Measurements from ENCODE around the gene KCNB1. TPM values are rescaled to one million over a fixed set of nuclear protein-coding genes. Genes with fewer than 3 reads are reported as not detected.

KCNB1 gene
- total and polyA plus RNA-seq, 2 donors (not counting 1 experiment from before 2014, with no cell fraction given): 0.12 TPM; not detected in 1

DNA sequence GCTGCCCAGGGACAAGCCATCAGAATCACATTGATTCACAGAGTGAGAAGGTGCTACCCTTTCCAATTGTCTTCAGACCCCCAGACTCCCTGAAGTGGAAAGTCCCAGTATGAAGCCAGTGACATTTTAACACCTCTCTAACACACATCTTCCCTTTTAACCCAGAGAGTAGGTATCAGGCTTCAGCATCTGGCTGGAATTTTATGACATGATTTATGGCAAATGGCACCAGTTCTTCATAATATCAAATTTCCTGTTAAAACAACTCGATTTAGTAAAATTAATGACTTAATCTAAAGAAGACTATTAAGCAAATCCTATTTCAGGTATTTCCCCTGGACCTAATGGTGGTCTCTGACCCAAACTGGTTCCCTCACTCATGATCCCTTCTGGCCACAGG, 25.0 kb downstream of the KCNB1 start:
- intact Hi-C loops (cut with micrococcal nuclease): no loop called here
- no peaks in the 10 kb centered on the region for H3K4me1 Mint-ChIP-seq
- ATAC-seq (ENCODE audit: low read depth) (no peak), DNase-seq (no peak)
- H3K27ac ChIP-seq (ENCODE audit: low read length in 2 of 2): no peak overlapping the region
- no peak overlapping the region for H3K4me3 Mint-ChIP-seq
- peaks cover 0 to 3% (median 0%) of the 10 kb centered on the region in 4 experiments for H3K27me3 ChIP-seq (replicated peaks in 1 of 4; ENCODE audit: control extremely low read depth in 1 of 4, control insufficient read depth in 3 of 4, insufficient read depth in 4 of 4, low read length in 3 of 4)
- no peaks in the 10 kb centered on the region for H3K4me1 ChIP-seq (ENCODE audit: control insufficient read depth in 2 of 2, insufficient read depth in 2 of 2, low read length in 2 of 2)
- H3K9me3 Mint-ChIP-seq (ENCODE audit: insufficient read depth): no peaks in the 10 kb centered on the region
- POLR2A ChIA-PET: no interaction called here
- TF ChIP-seq, protein P1, sequence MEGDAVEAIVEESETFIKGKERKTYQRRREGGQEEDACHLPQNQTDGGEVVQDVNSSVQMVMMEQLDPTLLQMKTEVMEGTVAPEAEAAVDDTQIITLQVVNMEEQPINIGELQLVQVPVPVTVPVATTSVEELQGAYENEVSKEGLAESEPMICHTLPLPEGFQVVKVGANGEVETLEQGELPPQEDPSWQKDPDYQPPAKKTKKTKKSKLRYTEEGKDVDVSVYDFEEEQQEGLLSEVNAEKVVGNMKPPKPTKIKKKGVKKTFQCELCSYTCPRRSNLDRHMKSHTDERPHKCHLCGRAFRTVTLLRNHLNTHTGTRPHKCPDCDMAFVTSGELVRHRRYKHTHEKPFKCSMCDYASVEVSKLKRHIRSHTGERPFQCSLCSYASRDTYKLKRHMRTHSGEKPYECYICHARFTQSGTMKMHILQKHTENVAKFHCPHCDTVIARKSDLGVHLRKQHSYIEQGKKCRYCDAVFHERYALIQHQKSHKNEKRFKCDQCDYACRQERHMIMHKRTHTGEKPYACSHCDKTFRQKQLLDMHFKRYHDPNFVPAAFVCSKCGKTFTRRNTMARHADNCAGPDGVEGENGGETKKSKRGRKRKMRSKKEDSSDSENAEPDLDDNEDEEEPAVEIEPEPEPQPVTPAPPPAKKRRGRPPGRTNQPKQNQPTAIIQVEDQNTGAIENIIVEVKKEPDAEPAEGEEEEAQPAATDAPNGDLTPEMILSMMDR (IDR thresholded peaks at IDR 0.05): no peak
- TF ChIP-seq EZH2 (IDR thresholded peaks at IDR 0.05; ENCODE audit: borderline replicate concordance, insufficient read depth, low read depth, low read length, poor library complexity, severe bottlenecking): no peak
- CTCF ChIA-PET: no interaction called here
- H3K27ac Mint-ChIP-seq: no peak overlapping the region
- H3K27me3 Mint-ChIP-seq: peaks cover 49% of the 10 kb centered on the region
- no peak overlapping the region for H3K4me3 ChIP-seq (ENCODE audit: control extremely low read depth in 1 of 5, extremely low read depth in 1 of 5, insufficient read depth in 1 of 5, low read depth in 2 of 5, low read length in 4 of 5)
- H3K9ac ChIP-seq (ENCODE audit: low read length): no peak overlapping the region
- no peaks in the 10 kb centered on the region for H3K36me3 ChIP-seq (replicated peaks in 1 of 2; ENCODE audit: control extremely low read depth in 1 of 2, control insufficient read depth in 1 of 2, extremely low read depth in 1 of 2, insufficient read depth in 2 of 2, low read length in 1 of 2)
- H3K79me2 ChIP-seq (ENCODE audit: control insufficient read depth, insufficient read depth, low read length): no peaks in the 10 kb centered on the region
- WGBS (ENCODE audit: insufficient coverage): no CpG with 5 or more reads among the region's 1 CpG
- H2AFZ ChIP-seq (ENCODE audit: insufficient read depth, low read depth, low read length, poor library complexity, severe bottlenecking): no peak overlapping the region
- H4K20me1 ChIP-seq (ENCODE audit: control insufficient read depth, insufficient read depth, low read length, poor library complexity, severe bottlenecking): no peaks in the 10 kb centered on the region
- H3K4me2 ChIP-seq (replicated peaks; ENCODE audit: low read depth, low read length, poor library complexity, severe bottlenecking): no peak overlapping the region
- H3K9me3 ChIP-seq (ENCODE audit: control extremely low read depth in 1 of 3, control insufficient read depth in 2 of 3, insufficient read depth in 1 of 3, low read length in 2 of 3): no peaks in the 10 kb centered on the region

GRCh38 chr20:49456646-49457045, 25.8 kb downstream of the KCNB1 start:
- Mint-ChIP-seq H3K4me1 (no peaks in the 10 kb centered on the region), H3K4me3 (no peak overlapping the region), H3K27me3 (peaks cover 48% of the 10 kb centered on the region), H3K9me3 (ENCODE audit: insufficient read depth) (no peaks in the 10 kb centered on the region), H3K27ac (no peak overlapping the region)
- DNase-seq: no peak
- Histone ChIP-seq H3K4me1 (ENCODE audit: control insufficient read depth in 2 of 2, insufficient read depth in 2 of 2, low read length in 2 of 2) (no peaks in the 10 kb centered on the region), H3K79me2 (ENCODE audit: control insufficient read depth, insufficient read depth, low read length) (no peaks in the 10 kb centered on the region), H2AFZ (ENCODE audit: insufficient read depth, low read depth, low read length, poor library complexity, severe bottlenecking) (no peak overlapping the region), H3K4me3 (ENCODE audit: control extremely low read depth in 1 of 5, extremely low read depth in 1 of 5, insufficient read depth in 1 of 5, low read depth in 2 of 5, low read length in 4 of 5) (no peak overlapping the region), H3K9ac (ENCODE audit: low read length) (no peak overlapping the region), H4K20me1 (ENCODE audit: control insufficient read depth, insufficient read depth, low read length, poor library complexity, severe bottlenecking) (no peaks in the 10 kb centered on the region), H3K27me3 (replicated peaks in 1 of 4; ENCODE audit: control extremely low read depth in 1 of 4, control insufficient read depth in 3 of 4, insufficient read depth in 4 of 4, low read length in 3 of 4) (no peaks in the 10 kb centered on the region), H3K36me3 (replicated peaks in 1 of 2; ENCODE audit: control extremely low read depth in 1 of 2, control insufficient read depth in 1 of 2, extremely low read depth in 1 of 2, insufficient read depth in 2 of 2, low read length in 1 of 2) (no peaks in the 10 kb centered on the region), H3K27ac (ENCODE audit: low read length in 2 of 2) (no peak overlapping the region), H3K4me2 (replicated peaks; ENCODE audit: low read depth, low read length, poor library complexity, severe bottlenecking) (no peak overlapping the region), H3K9me3 (ENCODE audit: control extremely low read depth in 1 of 3, control insufficient read depth in 2 of 3, insufficient read depth in 1 of 3, low read length in 2 of 3) (no peaks in the 10 kb centered on the region)
- TF ChIP-seq EZH2 (IDR thresholded peaks at IDR 0.05; ENCODE audit: borderline replicate concordance, insufficient read depth, low read depth, low read length, poor library complexity, severe bottlenecking): no peak
- TF ChIP-seq, protein P1 (IDR thresholded peaks at IDR 0.05): no peak
- ChIA-PET POLR2A (no interaction called here), CTCF (no interaction called here)
- no peak for ATAC-seq (ENCODE audit: low read depth)
- WGBS (ENCODE audit: insufficient coverage): 95% methylated on average over 5 of the region's 6 CpGs
- intact Hi-C loops (cut with micrococcal nuclease): no loop called here

Data from B cell (primary cell).